Calu3 (cell line): Measurements from ENCODE around the gene TRAK2. TPM values are rescaled to one million over a fixed set of nuclear protein-coding genes. Genes with fewer than 3 reads are reported as not detected.
"Not testable (repeated sequence)": the region's sequence is repeated elsewhere in the genome, so short reads cannot be mapped to it uniquely, and the experiment has no call there.

Source experiments
- BruUV-seq: library from RNA; stranded (reverse); fragments of 400-500 nt; replicated peaks from 2 replicates; lab custom pipeline; 2021; lab: Mats Ljungman, UMichigan
- CTCF ChIA-PET: fragments of 300-600 bp; sonication (Branson Sonifier 250); formaldehyde crosslinking; loops from one replicate; lab custom pipeline; 2022; ENCODE audit warnings: antibody characterized with exemption; lab: Charles Lee
- DNase-seq: peaks from one replicate; pipeline ENCODE4 v3.0.0; 2022
- H3K27ac Mint-ChIP-seq: one replicate; pipeline ENCODE4 v1.8.0; 2022; ENCODE audit warnings: mixed read lengths; ENCODE audit not compliant: unreplicated experiment
- H3K27me3 Mint-ChIP-seq: one replicate; pipeline ENCODE4 v1.8.0; 2022; ENCODE audit warnings: mixed read lengths; ENCODE audit not compliant: unreplicated experiment
- H3K36me3 Mint-ChIP-seq: one replicate; pipeline ENCODE4 v1.8.0; 2022; ENCODE audit warnings: mild to moderate bottlenecking, moderate library complexity, mixed read lengths; ENCODE audit not compliant: insufficient read depth, unreplicated experiment
- H3K4me1 Mint-ChIP-seq: one replicate; pipeline ENCODE4 v1.8.0; 2022; ENCODE audit warnings: mild to moderate bottlenecking, low read depth, mixed read lengths; ENCODE audit not compliant: unreplicated experiment
- H3K4me3 Mint-ChIP-seq: one replicate; pipeline ENCODE4 v1.8.0; 2022; ENCODE audit warnings: mild to moderate bottlenecking, low read depth, moderate library complexity, mixed read lengths; ENCODE audit not compliant: unreplicated experiment
- H3K9me3 Mint-ChIP-seq: one replicate; pipeline ENCODE4 v1.8.0; 2022; ENCODE audit warnings: low read depth, mixed read lengths; ENCODE audit not compliant: unreplicated experiment
- intact Hi-C: fragments of 100-400 bp; cut with micrococcal nuclease; formaldehyde crosslinking; loops from one replicate; pipeline ENCODE4 v1.10.0; 2022; ENCODE audit not compliant: unreplicated experiment
- total RNA-seq: library from RNA; stranded (reverse); gene quantifications from 2 replicates; pipeline ENCODE4 v1.2.3, GENCODE V29; 2022
- TF ChIP-seq, protein P1 (sequence below): fragments of 200-600 bp; IDR thresholded peaks from one replicate; pipeline ENCODE4 v1.8.0; 2022; ENCODE audit warnings: antibody characterized with exemption; ENCODE audit not compliant: unreplicated experiment

TRAK2 gene
- total RNA-seq, 1 experiment from 2014 or later = 24.4 TPM

DNA sequence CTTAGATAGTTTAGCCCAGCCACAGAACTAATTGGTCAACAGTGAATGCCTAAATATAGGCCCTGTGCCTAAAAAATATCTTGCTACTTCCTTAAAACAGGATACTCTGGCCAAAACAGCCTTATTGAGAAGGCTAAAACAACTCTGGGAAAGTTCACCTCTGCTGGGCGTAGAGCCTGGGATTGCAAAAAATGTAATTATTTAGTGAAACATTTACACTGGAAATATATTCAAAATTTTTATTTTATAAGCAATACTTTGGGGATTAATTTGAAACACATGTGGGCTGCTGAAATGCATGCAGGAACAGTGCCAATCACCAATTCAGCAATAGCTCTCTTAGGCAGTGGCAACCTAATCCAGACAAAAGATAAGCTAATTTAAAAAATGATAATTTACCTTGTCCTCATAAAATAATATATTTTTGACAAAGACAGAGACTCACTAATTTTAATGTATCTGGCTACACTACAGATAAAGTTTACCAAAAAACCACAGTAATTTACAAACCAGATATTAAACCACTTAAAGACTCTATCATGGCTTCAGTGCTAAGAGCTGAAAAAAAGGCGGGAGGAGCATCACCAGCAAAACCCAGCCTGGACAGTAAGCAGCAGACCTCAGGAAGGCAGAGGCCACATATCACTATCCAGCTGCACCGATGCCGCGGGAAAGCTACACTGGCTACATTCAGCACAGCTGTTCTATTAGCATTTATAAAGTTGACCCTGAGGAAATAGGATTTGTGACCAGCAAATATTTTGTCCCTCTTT is 18.5 kb downstream of the TRAK2 start:
- H3K27ac Mint-ChIP-seq = no peak overlapping the region
- peaks cover 7% of the 10 kb centered on the region for H3K9me3 Mint-ChIP-seq
- intact Hi-C loops = no loop called here
- BruUV-seq = no TSS peak
- peaks cover 22% of the 10 kb centered on the region for H3K4me1 Mint-ChIP-seq
- CTCF ChIA-PET = interaction anchor here (1.3 kb wide), 1 partner anchor 12 kb away, joined by 4 read pairs; no protein-coding TSS in a partner anchor
- peaks cover 4% of the 10 kb centered on the region for H3K36me3 Mint-ChIP-seq
- DNase-seq = no peak
- H3K4me3 Mint-ChIP-seq = no peak overlapping the region
- TF ChIP-seq, protein P1, sequence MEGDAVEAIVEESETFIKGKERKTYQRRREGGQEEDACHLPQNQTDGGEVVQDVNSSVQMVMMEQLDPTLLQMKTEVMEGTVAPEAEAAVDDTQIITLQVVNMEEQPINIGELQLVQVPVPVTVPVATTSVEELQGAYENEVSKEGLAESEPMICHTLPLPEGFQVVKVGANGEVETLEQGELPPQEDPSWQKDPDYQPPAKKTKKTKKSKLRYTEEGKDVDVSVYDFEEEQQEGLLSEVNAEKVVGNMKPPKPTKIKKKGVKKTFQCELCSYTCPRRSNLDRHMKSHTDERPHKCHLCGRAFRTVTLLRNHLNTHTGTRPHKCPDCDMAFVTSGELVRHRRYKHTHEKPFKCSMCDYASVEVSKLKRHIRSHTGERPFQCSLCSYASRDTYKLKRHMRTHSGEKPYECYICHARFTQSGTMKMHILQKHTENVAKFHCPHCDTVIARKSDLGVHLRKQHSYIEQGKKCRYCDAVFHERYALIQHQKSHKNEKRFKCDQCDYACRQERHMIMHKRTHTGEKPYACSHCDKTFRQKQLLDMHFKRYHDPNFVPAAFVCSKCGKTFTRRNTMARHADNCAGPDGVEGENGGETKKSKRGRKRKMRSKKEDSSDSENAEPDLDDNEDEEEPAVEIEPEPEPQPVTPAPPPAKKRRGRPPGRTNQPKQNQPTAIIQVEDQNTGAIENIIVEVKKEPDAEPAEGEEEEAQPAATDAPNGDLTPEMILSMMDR = no peak
- no peaks in the 10 kb centered on the region for H3K27me3 Mint-ChIP-seq

DNA sequence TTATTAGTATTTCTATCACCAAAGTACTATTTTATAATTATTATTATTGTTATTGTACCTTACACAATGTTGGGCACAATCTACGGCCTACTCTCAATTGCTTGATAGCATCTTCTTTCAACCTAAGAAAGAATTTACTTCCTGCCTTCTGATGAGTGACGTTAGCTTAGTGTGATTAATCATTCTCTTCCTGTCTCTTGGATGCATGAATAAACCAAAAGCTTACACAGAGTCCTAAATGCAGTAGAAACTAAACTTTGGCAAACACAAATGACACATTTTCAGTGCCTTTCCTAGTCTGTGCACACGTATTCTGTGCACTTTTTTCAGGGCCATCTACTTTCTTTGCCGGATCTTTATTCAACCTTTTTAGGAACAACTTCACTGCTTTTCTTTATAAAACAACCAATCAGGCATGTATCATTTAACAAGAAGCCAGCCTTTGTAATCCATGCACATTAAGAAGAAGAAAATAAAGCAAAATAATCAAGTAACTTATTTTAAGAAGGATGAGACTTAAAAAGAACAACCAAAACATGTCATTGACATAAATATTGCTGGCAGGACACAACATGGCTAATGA is 19.1 kb downstream of the TRAK2 start:
- Mint-ChIP-seq H3K27ac (no peak overlapping the region), H3K27me3 (no peaks in the 10 kb centered on the region), H3K4me3 (no peak overlapping the region), H3K9me3 (peaks cover 7% of the 10 kb centered on the region), H3K4me1 (peaks cover 22% of the 10 kb centered on the region), H3K36me3 (peaks cover 4% of the 10 kb centered on the region)
- no TSS peak for BruUV-seq
- DNase-seq = no peak
- intact Hi-C loops = no loop called here
- TF ChIP-seq, protein P1 = no peak
- CTCF ChIA-PET = interaction anchor here (0.8 to 1.3 kb wide), 2 partner anchors 13 to 16 kb away, joined by 3 to 4 read pairs; no protein-coding TSS in a partner anchor

DNA sequence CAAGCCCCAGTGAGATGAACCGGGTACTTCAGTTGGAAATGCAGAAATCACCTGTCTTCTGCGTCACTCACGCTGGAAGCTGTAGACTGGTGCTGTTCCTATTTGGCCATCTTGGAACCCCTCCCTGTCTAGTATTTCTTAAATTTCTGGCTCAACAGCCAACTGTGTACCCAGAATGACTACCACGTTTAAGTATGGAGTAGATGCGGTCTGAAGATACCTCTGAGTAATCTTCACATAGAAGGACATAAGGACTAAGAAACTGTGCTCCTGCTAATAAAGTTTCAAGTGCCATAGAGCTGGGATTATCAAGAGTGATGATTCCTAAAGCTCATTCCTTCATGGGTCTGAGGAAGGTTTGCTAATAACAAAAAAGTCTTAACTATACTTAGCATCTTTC is 20.4 kb downstream of the TRAK2 start:
- intact Hi-C loops = no loop called here
- CTCF ChIA-PET = interaction anchor here (0.6 kb wide), 1 partner anchor 9 kb away, joined by 3 read pairs; no protein-coding TSS in a partner anchor
- no TSS peak for BruUV-seq

DNA sequence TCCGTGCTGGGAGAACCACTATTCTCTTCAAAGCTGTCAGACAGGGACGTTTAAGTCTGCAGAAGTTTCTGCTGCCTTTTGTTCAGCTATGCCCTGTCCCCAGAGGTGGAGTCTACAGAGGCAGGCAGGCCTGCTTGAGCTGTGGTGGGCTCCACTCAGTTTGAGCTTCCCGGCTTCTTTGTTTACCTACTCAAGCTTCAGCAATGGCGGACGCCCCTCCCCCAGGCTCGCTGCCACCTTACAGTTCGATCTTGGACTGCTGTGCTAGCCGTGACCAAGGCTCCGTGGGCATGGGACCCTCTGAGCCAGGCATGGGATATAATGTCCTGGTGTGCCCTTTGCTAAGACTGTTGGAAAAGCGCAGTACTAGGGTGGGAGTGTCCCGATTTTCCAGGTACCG is 20.9 kb downstream of the TRAK2 start:
- CTCF ChIA-PET = interaction anchor here (0.6 kb wide), 1 partner anchor 9 kb away, joined by 3 read pairs; no protein-coding TSS in a partner anchor
- H3K4me3 Mint-ChIP-seq, H3K36me3 Mint-ChIP-seq, DNase-seq, H3K27me3 Mint-ChIP-seq, H3K27ac Mint-ChIP-seq, BruUV-seq, intact Hi-C loops, H3K9me3 Mint-ChIP-seq: not testable (repeated sequence)
- H3K4me1 Mint-ChIP-seq = peaks cover 22% of the 10 kb centered on the region

More for the DNA sequence above, 20.4 kb downstream of the TRAK2 start:
- H3K4me3 Mint-ChIP-seq = no peak overlapping the region
- no peak overlapping the region for H3K27ac Mint-ChIP-seq
- DNase-seq = no peak
- peaks cover 7% of the 10 kb centered on the region for H3K9me3 Mint-ChIP-seq
- H3K4me1 Mint-ChIP-seq = peaks cover 22% of the 10 kb centered on the region
- no peaks in the 10 kb centered on the region for H3K27me3 Mint-ChIP-seq
- TF ChIP-seq, protein P1 = no peak
- peaks cover 4% of the 10 kb centered on the region for H3K36me3 Mint-ChIP-seq

GRCh38 chr2:201429835-201430234 is 21.4 kb downstream of the TRAK2 start:
- H3K9me3 Mint-ChIP-seq, H3K36me3 Mint-ChIP-seq, H3K27me3 Mint-ChIP-seq, DNase-seq, H3K4me3 Mint-ChIP-seq, CTCF ChIA-PET, H3K27ac Mint-ChIP-seq, intact Hi-C loops, BruUV-seq: not testable (repeated sequence)
- H3K4me1 Mint-ChIP-seq = peaks cover 22% of the 10 kb centered on the region

DNA sequence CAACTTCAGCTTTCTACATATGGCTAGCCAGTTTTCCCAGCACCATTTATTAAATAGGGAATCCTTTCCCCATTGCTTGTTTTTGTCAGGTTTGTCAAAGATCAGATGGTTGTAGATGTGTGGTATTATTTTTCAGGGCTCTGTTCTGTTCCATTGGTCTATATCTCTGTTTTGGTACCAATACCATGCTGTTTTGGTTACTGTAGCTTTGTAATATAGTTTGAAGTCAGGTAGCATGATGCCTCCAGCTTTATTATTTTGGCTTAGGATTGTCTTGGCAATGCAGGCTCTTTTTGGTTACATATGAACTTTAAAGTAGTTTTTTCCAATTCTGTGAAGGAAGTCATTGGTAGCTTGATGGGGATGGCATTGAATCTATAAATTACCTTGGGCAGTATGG is 22.9 kb downstream of the TRAK2 start:
- H3K27ac Mint-ChIP-seq, H3K36me3 Mint-ChIP-seq, H3K4me3 Mint-ChIP-seq, DNase-seq, intact Hi-C loops, H3K27me3 Mint-ChIP-seq, CTCF ChIA-PET, BruUV-seq, H3K9me3 Mint-ChIP-seq: not testable (repeated sequence)
- peaks cover 15% of the 10 kb centered on the region for H3K4me1 Mint-ChIP-seq
